GM23338 (cell line): ENCODE data around the gene SND1. TPM values are rescaled to one million over a fixed set of nuclear protein-coding genes. Genes with fewer than 3 reads are reported as not detected.

Experiments
- ATAC-seq: fragments of 200-7000 bp; cut with Tn5 transposase; 3 replicates; pipeline ENCODE4 v1.9.1; 2020
- DNase-seq: peaks from one replicate; pipeline ENCODE4 v3.0.0-alpha.2; 2015; ENCODE audit warnings: low spot score
- H2AFZ ChIP-seq: fragments of 200-600 bp; sonication (generic); 2 replicates; pipeline ENCODE4 v1.8.0; 2016; ENCODE audit warnings: antibody characterized with exemption, mild to moderate bottlenecking, moderate library complexity
- H3F3A ChIP-seq: fragments of 200-600 bp; sonication (generic); replicated peaks from 2 replicates; pipeline ENCODE4 v1.8.0; 2017; ENCODE audit warnings: antibody characterized with exemption, mixed run types, low read depth
- H3K27ac ChIP-seq: fragments of 200-600 bp; sonication (generic); 2 replicates; pipeline ENCODE4 v1.6.1; 2016; ENCODE audit warnings: low read depth
- H3K27me3 ChIP-seq: fragments of 200-600 bp; sonication (generic); 2 replicates; pipeline ENCODE4 v1.8.0; 2016; ENCODE audit warnings: mild to moderate bottlenecking, mixed run types, moderate library complexity; ENCODE audit not compliant: insufficient read depth
- H3K36me3 ChIP-seq: fragments of 200-600 bp; sonication (generic); 2 replicates; pipeline ENCODE4 v1.8.0; 2016; ENCODE audit warnings: mild to moderate bottlenecking; ENCODE audit not compliant: insufficient read depth
- H3K4me1 ChIP-seq: fragments of 200-600 bp; sonication (generic); 2 replicates; pipeline ENCODE4 v1.8.0; 2016; ENCODE audit warnings: mild to moderate bottlenecking, moderate library complexity; ENCODE audit not compliant: insufficient read depth
- H3K4me2 ChIP-seq: fragments of 200-600 bp; sonication (generic); 2 replicates; pipeline ENCODE4 v1.7.1; 2017; ENCODE audit warnings: mixed run types
- H3K4me3 ChIP-seq: fragments of 200-600 bp; sonication (generic); 2 replicates; pipeline ENCODE4 v1.6.1; 2016; ENCODE audit warnings: mixed run types
- H3K79me2 ChIP-seq: fragments of 200-600 bp; sonication (generic); replicated peaks from 2 replicates; pipeline ENCODE4 v1.8.0; 2017; ENCODE audit warnings: mild to moderate bottlenecking; ENCODE audit not compliant: insufficient read depth
- H3K9me2 ChIP-seq: fragments of 200-600 bp; sonication (generic); 2 replicates; pipeline ENCODE4 v1.8.0; 2017; ENCODE audit not compliant: insufficient read depth
- H4K20me1 ChIP-seq: fragments of 200-600 bp; sonication (generic); replicated peaks from 2 replicates; pipeline ENCODE4 v1.8.0; 2017; ENCODE audit warnings: mild to moderate bottlenecking; ENCODE audit not compliant: insufficient read depth
- H3K27ac Mint-ChIP-seq: 2 replicates; pipeline ENCODE4 v1.8.0; 2020; ENCODE audit warnings: inconsistent platforms, mild to moderate bottlenecking, moderate library complexity, mixed read lengths
- H3K27me3 Mint-ChIP-seq: 3 replicates; pipeline ENCODE4 v1.8.0; 2022; ENCODE audit warnings: low read depth, mild to moderate bottlenecking, moderate library complexity, mixed read lengths, inconsistent platforms; ENCODE audit not compliant: insufficient read depth, poor library complexity
- H3K36me3 Mint-ChIP-seq: 3 replicates; pipeline ENCODE4 v1.8.0; 2021; ENCODE audit warnings: low read depth, mild to moderate bottlenecking, inconsistent platforms, moderate library complexity, mixed read lengths
- H3K4me1 Mint-ChIP-seq: 3 replicates; pipeline ENCODE4 v1.8.0; 2020; ENCODE audit warnings: mild to moderate bottlenecking, inconsistent platforms, mixed read lengths
- H3K4me3 Mint-ChIP-seq: 3 replicates; pipeline ENCODE4 v1.8.0; 2021; ENCODE audit warnings: moderate library complexity, mild to moderate bottlenecking, inconsistent platforms, mixed read lengths
- H3K9me3 Mint-ChIP-seq: 3 replicates; pipeline ENCODE4 v1.8.0; 2020; ENCODE audit warnings: moderate library complexity, mild to moderate bottlenecking, inconsistent platforms, mixed read lengths
- CREB1 ChIP-seq: fragments of 250-450 bp; sonication (Bioruptor Pico); IDR thresholded peaks from 2 replicates; pipeline ENCODE4 v1.5.0; 2020; ENCODE audit warnings: low read depth, mild to moderate bottlenecking, moderate library complexity
- EZH2 ChIP-seq: fragments of 200-600 bp; sonication (generic); IDR thresholded peaks from one replicate; pipeline ENCODE4 v1.8.0; 2017; ENCODE audit warnings: antibody characterized with exemption, mild to moderate bottlenecking, low read depth; ENCODE audit not compliant: unreplicated experiment
- EZH2phosphoT487 ChIP-seq: fragments of 200-600 bp; sonication (generic); IDR thresholded peaks from one replicate; pipeline ENCODE4 v1.8.1; 2018; ENCODE audit warnings: antibody characterized with exemption; ENCODE audit not compliant: unreplicated experiment
- JUNB ChIP-seq: IDR thresholded peaks from one replicate; pipeline ENCODE4 v1.6.1; 2016; ENCODE audit warnings: antibody characterized with exemption; ENCODE audit not compliant: unreplicated experiment
- NANOG ChIP-seq: IDR thresholded peaks from 2 replicates; pipeline ENCODE4 v1.6.1; 2016; ENCODE audit warnings: antibody characterized with exemption, borderline replicate concordance
- POLR2AphosphoS5 ChIP-seq: IDR thresholded peaks from 2 replicates; pipeline ENCODE4 v1.6.1; 2016; ENCODE audit warnings: antibody characterized with exemption, low read depth
- STAT1 ChIP-seq: IDR thresholded peaks from one replicate; pipeline ENCODE4 v1.6.1; 2016; ENCODE audit warnings: antibody characterized with exemption; ENCODE audit not compliant: unreplicated experiment
- ZNF114 ChIP-seq: fragments of 250-450 bp; sonication (Bioruptor Pico); IDR thresholded peaks from 2 replicates; pipeline ENCODE4 v1.5.0; 2020; ENCODE audit warnings: mild to moderate bottlenecking, moderate library complexity
- ZNF331 ChIP-seq: fragments of 250-450 bp; sonication (Bioruptor Pico); IDR thresholded peaks from 2 replicates; pipeline ENCODE4 v1.5.0; 2020; ENCODE audit warnings: low read depth, mild to moderate bottlenecking, moderate library complexity
- polyA plus RNA-seq: library from polyadenylated mRNA; unstranded; fragments of >200 nt; fragmentation: Nextera tagmentation; extraction: Ambion mirVana; gene quantifications from 2 replicates; pipeline ENCODE4 v1.2.1, GENCODE V29; 2016
- total RNA-seq: library from RNA; depleted of rRNA; stranded (reverse); fragments of >200 nt; shearing (Covaris generic); gene quantifications from 2 replicates; pipeline ENCODE4 v1.2.3, GENCODE V29; 2014
- TF ChIP-seq, protein P1 (sequence below): IDR thresholded peaks from one replicate; pipeline ENCODE4 v1.6.1; 2018; ENCODE audit warnings: antibody characterized with exemption; ENCODE audit not compliant: unreplicated experiment
- TF ChIP-seq, protein P2 (sequence below): IDR thresholded peaks from 2 replicates; pipeline ENCODE4 v1.6.1; 2016; ENCODE audit warnings: antibody characterized with exemption
- TF ChIP-seq, protein P3 (sequence below): fragments of 250-450 bp; sonication (Bioruptor Pico); IDR thresholded peaks from 2 replicates; pipeline ENCODE4 v1.5.0; 2020; ENCODE audit warnings: mild to moderate bottlenecking, moderate library complexity
- TF ChIP-seq, protein P4 (sequence below), 2 experiments: fragments of 200-600 bp in 1 of 2; sonication (generic) in 1 of 2; conservative IDR thresholded peaks; 2 replicates each; pipeline versions ENCODE4 v1.5.1 to v1.6.1; 2016 to 2017; ENCODE audit warnings: antibody characterized with exemption in 2 of 2, low read depth in 2 of 2, mild to moderate bottlenecking in 2 of 2, moderate library complexity in 1 of 2

SND1 gene
- total and polyA plus RNA-seq, 2 experiments from 2014 or later, result 107 to 254 TPM

- Histone ChIP-seq H3K79me2 (peaks cover 88% of the 10 kb centered on the region), H3F3A (no peaks in the 10 kb centered on the region), H3K4me2 (no peak overlapping the region), H4K20me1 (peaks cover 47% of the 10 kb centered on the region), H3K9me2 (no peaks in the 10 kb centered on the region), H3K27me3 (no peaks in the 10 kb centered on the region), H3K27ac (no peak overlapping the region; the same call in 1 of the 2 replicates), H3K4me3 (no peak overlapping the region), H3K36me3 (no peaks in the 10 kb centered on the region), H2AFZ (no peak overlapping the region), H3K4me1 (peaks cover 16% of the 10 kb centered on the region)
- ATAC-seq (no peak), DNase-seq (no peak)
- Mint-ChIP-seq H3K4me1 (peaks cover 55% of the 10 kb centered on the region), H3K36me3 (peaks cover 4% of the 10 kb centered on the region; the same call in 2 of the 3 replicates), H3K27me3 (peaks cover 3% of the 10 kb centered on the region), H3K9me3 (no peaks in the 10 kb centered on the region; the same call in 2 of the 3 replicates), H3K27ac (no peak overlapping the region), H3K4me3 (no peak overlapping the region)
- TF ChIP-seq, protein P1, sequence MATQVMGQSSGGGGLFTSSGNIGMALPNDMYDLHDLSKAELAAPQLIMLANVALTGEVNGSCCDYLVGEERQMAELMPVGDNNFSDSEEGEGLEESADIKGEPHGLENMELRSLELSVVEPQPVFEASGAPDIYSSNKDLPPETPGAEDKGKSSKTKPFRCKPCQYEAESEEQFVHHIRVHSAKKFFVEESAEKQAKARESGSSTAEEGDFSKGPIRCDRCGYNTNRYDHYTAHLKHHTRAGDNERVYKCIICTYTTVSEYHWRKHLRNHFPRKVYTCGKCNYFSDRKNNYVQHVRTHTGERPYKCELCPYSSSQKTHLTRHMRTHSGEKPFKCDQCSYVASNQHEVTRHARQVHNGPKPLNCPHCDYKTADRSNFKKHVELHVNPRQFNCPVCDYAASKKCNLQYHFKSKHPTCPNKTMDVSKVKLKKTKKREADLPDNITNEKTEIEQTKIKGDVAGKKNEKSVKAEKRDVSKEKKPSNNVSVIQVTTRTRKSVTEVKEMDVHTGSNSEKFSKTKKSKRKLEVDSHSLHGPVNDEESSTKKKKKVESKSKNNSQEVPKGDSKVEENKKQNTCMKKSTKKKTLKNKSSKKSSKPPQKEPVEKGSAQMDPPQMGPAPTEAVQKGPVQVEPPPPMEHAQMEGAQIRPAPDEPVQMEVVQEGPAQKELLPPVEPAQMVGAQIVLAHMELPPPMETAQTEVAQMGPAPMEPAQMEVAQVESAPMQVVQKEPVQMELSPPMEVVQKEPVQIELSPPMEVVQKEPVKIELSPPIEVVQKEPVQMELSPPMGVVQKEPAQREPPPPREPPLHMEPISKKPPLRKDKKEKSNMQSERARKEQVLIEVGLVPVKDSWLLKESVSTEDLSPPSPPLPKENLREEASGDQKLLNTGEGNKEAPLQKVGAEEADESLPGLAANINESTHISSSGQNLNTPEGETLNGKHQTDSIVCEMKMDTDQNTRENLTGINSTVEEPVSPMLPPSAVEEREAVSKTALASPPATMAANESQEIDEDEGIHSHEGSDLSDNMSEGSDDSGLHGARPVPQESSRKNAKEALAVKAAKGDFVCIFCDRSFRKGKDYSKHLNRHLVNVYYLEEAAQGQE, result no peak
- TF ChIP-seq EZH2 (no peak), JUNB (no peak), EZH2phosphoT487 (no peak), ZNF114 (CRISPR knock-in tag) (no peak), NANOG (no peak), POLR2AphosphoS5 (no peak), STAT1 (no peak), CREB1 (no peak), ZNF331 (CRISPR knock-in tag) (no peak)
- TF ChIP-seq, protein P2, sequence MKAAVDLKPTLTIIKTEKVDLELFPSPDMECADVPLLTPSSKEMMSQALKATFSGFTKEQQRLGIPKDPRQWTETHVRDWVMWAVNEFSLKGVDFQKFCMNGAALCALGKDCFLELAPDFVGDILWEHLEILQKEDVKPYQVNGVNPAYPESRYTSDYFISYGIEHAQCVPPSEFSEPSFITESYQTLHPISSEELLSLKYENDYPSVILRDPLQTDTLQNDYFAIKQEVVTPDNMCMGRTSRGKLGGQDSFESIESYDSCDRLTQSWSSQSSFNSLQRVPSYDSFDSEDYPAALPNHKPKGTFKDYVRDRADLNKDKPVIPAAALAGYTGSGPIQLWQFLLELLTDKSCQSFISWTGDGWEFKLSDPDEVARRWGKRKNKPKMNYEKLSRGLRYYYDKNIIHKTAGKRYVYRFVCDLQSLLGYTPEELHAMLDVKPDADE, result no peak
- TF ChIP-seq, protein P3, sequence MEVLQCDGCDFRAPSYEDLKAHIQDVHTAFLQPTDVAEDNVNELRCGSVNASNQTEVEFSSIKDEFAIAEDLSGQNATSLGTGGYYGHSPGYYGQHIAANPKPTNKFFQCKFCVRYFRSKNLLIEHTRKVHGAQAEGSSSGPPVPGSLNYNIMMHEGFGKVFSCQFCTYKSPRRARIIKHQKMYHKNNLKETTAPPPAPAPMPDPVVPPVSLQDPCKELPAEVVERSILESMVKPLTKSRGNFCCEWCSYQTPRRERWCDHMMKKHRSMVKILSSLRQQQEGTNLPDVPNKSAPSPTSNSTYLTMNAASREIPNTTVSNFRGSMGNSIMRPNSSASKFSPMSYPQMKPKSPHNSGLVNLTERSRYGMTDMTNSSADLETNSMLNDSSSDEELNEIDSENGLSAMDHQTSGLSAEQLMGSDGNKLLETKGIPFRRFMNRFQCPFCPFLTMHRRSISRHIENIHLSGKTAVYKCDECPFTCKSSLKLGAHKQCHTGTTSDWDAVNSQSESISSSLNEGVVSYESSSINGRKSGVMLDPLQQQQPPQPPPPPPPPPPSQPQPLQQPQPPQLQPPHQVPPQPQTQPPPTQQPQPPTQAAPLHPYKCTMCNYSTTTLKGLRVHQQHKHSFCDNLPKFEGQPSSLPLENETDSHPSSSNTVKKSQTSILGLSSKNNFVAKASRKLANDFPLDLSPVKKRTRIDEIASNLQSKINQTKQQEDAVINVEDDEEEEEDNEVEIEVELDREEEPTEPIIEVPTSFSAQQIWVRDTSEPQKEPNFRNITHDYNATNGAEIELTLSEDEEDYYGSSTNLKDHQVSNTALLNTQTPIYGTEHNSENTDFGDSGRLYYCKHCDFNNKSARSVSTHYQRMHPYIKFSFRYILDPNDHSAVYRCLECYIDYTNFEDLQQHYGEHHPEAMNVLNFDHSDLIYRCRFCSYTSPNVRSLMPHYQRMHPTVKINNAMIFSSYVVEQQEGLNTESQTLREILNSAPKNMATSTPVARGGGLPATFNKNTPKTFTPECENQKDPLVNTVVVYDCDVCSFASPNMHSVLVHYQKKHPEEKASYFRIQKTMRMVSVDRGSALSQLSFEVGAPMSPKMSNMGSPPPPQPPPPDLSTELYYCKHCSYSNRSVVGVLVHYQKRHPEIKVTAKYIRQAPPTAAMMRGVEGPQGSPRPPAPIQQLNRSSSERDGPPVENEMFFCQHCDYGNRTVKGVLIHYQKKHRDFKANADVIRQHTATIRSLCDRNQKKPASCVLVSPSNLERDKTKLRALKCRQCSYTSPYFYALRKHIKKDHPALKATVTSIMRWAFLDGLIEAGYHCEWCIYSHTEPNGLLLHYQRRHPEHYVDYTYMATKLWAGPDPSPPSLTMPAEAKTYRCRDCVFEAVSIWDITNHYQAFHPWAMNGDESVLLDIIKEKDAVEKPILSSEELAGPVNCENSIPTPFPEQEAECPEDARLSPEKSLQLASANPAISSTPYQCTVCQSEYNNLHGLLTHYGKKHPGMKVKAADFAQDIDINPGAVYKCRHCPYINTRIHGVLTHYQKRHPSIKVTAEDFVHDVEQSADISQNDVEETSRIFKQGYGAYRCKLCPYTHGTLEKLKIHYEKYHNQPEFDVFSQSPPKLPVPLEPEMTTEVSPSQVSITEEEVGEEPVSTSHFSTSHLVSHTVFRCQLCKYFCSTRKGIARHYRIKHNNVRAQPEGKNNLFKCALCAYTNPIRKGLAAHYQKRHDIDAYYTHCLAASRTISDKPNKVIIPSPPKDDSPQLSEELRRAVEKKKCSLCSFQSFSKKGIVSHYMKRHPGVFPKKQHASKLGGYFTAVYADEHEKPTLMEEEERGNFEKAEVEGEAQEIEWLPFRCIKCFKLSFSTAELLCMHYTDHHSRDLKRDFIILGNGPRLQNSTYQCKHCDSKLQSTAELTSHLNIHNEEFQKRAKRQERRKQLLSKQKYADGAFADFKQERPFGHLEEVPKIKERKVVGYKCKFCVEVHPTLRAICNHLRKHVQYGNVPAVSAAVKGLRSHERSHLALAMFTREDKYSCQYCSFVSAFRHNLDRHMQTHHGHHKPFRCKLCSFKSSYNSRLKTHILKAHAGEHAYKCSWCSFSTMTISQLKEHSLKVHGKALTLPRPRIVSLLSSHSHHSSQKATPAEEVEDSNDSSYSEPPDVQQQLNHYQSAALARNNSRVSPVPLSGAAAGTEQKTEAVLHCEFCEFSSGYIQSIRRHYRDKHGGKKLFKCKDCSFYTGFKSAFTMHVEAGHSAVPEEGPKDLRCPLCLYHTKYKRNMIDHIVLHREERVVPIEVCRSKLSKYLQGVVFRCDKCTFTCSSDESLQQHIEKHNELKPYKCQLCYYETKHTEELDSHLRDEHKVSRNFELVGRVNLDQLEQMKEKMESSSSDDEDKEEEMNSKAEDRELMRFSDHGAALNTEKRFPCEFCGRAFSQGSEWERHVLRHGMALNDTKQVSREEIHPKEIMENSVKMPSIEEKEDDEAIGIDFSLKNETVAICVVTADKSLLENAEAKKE (CRISPR knock-in tag), result no peak
- TF ChIP-seq, protein P4, sequence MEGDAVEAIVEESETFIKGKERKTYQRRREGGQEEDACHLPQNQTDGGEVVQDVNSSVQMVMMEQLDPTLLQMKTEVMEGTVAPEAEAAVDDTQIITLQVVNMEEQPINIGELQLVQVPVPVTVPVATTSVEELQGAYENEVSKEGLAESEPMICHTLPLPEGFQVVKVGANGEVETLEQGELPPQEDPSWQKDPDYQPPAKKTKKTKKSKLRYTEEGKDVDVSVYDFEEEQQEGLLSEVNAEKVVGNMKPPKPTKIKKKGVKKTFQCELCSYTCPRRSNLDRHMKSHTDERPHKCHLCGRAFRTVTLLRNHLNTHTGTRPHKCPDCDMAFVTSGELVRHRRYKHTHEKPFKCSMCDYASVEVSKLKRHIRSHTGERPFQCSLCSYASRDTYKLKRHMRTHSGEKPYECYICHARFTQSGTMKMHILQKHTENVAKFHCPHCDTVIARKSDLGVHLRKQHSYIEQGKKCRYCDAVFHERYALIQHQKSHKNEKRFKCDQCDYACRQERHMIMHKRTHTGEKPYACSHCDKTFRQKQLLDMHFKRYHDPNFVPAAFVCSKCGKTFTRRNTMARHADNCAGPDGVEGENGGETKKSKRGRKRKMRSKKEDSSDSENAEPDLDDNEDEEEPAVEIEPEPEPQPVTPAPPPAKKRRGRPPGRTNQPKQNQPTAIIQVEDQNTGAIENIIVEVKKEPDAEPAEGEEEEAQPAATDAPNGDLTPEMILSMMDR (conservative IDR thresholded peaks at IDR 0.05; ENCODE audit: low read depth in 2 of 2), result no peak
Measured at GRCh38 chr7:127789031-127789430, 137.0 kb downstream of the SND1 start.
